Testis (tissue), 3 donors: ENCODE results near the gene ADD3. TPM values are rescaled to one million over a fixed set of nuclear protein-coding genes. Genes with fewer than 3 reads are reported as not detected.

Experiments
- DNase-seq: peaks from one replicate; pipeline ENCODE4 v3.0.0-alpha.2; 2019
- H3K27ac ChIP-seq, 2 donors: fragments of 200-600 bp; sonication (generic); one replicate each; pipeline ENCODE4 v1.5.1; 2019
- H3K27me3 ChIP-seq: fragments of 200-600 bp; sonication (generic); one replicate; pipeline ENCODE4 v1.5.1; 2019
- H3K36me3 ChIP-seq: fragments of 200-600 bp; sonication (generic); one replicate; pipeline ENCODE4 v1.5.1; 2017; ENCODE audit warnings: low read depth; ENCODE audit errors: missing control alignments
- H3K4me1 ChIP-seq: fragments of 200-600 bp; sonication (generic); one replicate; pipeline ENCODE4 v1.5.1; 2019
- H3K4me3 ChIP-seq, 2 donors: fragments of 200-600 bp; sonication (generic); one replicate each; pipeline ENCODE4 v1.5.1; 2017 to 2019
- H3K9me3 ChIP-seq: fragments of 200-600 bp; sonication (generic); one replicate; pipeline ENCODE4 v1.5.1; 2017
- CTCF ChIP-seq, 3 experiments: fragments of 450-650 bp in 2 of 3; fragments of 200-600 bp in 1 of 3; sonication (generic) in 1 of 3; IDR thresholded peaks; one replicate each; pipeline ENCODE4 v1.5.1; 2016 to 2019; ENCODE audit warnings: antibody characterized with exemption in 3 of 3, mild to moderate bottlenecking in 2 of 3, moderate library complexity in 1 of 3
- POLR2A ChIP-seq: fragments of 450-650 bp; IDR thresholded peaks from one replicate; pipeline ENCODE4 v1.6.1; 2017; ENCODE audit warnings: antibody characterized with exemption, mild to moderate bottlenecking, moderate library complexity
- WGBS, 2 donors: methylation state at CpG; one replicate each; pipeline ENCODE4 v1.1.5; 2018; 5-methylcytosine and 5-hydroxymethylcytosine counted together
- intact Hi-C: fragments of 100-400 bp; cut with DNase I; formaldehyde crosslinking; loops from one replicate; pipeline ENCODE4 v1.15.1; 2023; ENCODE audit warnings: low total_unique reads
- polyA plus RNA-seq: library from polyadenylated mRNA; stranded (reverse); fragments of 350-450 nt; fragmentation: Illumina TruSeq; extraction: RNeasy Lipid Tissue Mini Kit (QIAGEN cat#74804); gene quantifications from one replicate; pipeline ENCODE4 v1.2.3, GENCODE V29; 2014; ENCODE audit warnings: low read depth, low replicate concordance; ENCODE audit not compliant: insufficient read depth
- total RNA-seq, 2 donors: library from RNA; depleted of rRNA; stranded (reverse); fragments of >200 nt; gene quantifications; one replicate each; pipeline ENCODE4 v1.2.3, GENCODE V29; 2016

The ADD3 gene
- total and polyA plus RNA-seq, 3 donors from 2014 or later = 155 to 394 (median 240) TPM

- DNase-seq = no peak
- Histone ChIP-seq H3K4me1 (no peaks in the 10 kb centered on the region), H3K27ac (no peak overlapping the region), H3K27me3 (no peaks in the 10 kb centered on the region), H3K4me3 (no peak overlapping the region), H3K9me3 (no peaks in the 10 kb centered on the region), H3K36me3 (no peaks in the 10 kb centered on the region)
- 76 to 77% methylated on average over 6 of the region's 6 CpGs for WGBS, 2 donors
- TF ChIP-seq POLR2A (no peak), CTCF (IDR thresholded peaks at IDR 0.05) (no peak)
- intact Hi-C loops = no loop called here
Observed at GRCh38 chr10:110150981-110151380, 143.2 kb downstream of the ADD3 start.

GRCh38 chr10:110151467-110151866 lies 143.7 kb downstream of the ADD3 start:
- no peaks in the 10 kb centered on the region for H3K9me3 ChIP-seq
- no peak overlapping the region for H3K27ac ChIP-seq
- no peaks in the 10 kb centered on the region for H3K27me3 ChIP-seq
- intact Hi-C loops = no loop called here
- no peak for TF ChIP-seq CTCF (IDR thresholded peaks at IDR 0.05)
- no peak for TF ChIP-seq POLR2A
- no peaks in the 10 kb centered on the region for H3K4me1 ChIP-seq
- H3K36me3 ChIP-seq = no peaks in the 10 kb centered on the region
- no peak overlapping the region for H3K4me3 ChIP-seq
- no peak for DNase-seq
- WGBS, 2 donors = 49 to 65% methylated on average over 5 to 8 of the region's 8 CpGs

- H3K4me3 ChIP-seq = no peak overlapping the region
- H3K9me3 ChIP-seq = no peaks in the 10 kb centered on the region
- no peaks in the 10 kb centered on the region for H3K4me1 ChIP-seq
- no peaks in the 10 kb centered on the region for H3K27me3 ChIP-seq
- no peak for TF ChIP-seq POLR2A
- TF ChIP-seq CTCF (IDR thresholded peaks at IDR 0.05) = no peak
- intact Hi-C loops = no loop called here
- DNase-seq = no peak
- WGBS, 2 donors = 58 to 79% methylated on average over 5 to 6 of the region's 6 CpGs
- no peak overlapping the region for H3K27ac ChIP-seq
- H3K36me3 ChIP-seq = no peaks in the 10 kb centered on the region
Observed at GRCh38 chr10:110151971-110152370, 144.2 kb downstream of the ADD3 start.

- H3K36me3 ChIP-seq = no peaks in the 10 kb centered on the region
- no peaks in the 10 kb centered on the region for H3K4me1 ChIP-seq
- no peak overlapping the region for H3K27ac ChIP-seq
- no peak for DNase-seq
- TF ChIP-seq POLR2A = no peak
- TF ChIP-seq CTCF (IDR thresholded peaks at IDR 0.05) = no peak
- intact Hi-C loops = no loop called here
- no peak overlapping the region for H3K4me3 ChIP-seq
- H3K9me3 ChIP-seq = no peaks in the 10 kb centered on the region
- no peaks in the 10 kb centered on the region for H3K27me3 ChIP-seq
- WGBS, 2 donors = 73 to 86% methylated on average over 7 of the region's 7 CpGs
Observed at GRCh38 chr10:110153396-110153795, 145.6 kb downstream of the ADD3 start.

- intact Hi-C loops = no loop called here
- no peaks in the 10 kb centered on the region for H3K36me3 ChIP-seq
- H3K27ac ChIP-seq = no peak overlapping the region
- DNase-seq = peak; percentile 4
- no peak overlapping the region for H3K4me3 ChIP-seq
- H3K27me3 ChIP-seq = no peaks in the 10 kb centered on the region
- no peaks in the 10 kb centered on the region for H3K4me1 ChIP-seq
- WGBS, 2 donors = 93 to 95% methylated on average over 8 of the region's 8 CpGs
- no peaks in the 10 kb centered on the region for H3K9me3 ChIP-seq
- TF ChIP-seq CTCF (IDR thresholded peaks at IDR 0.05) (no peak), POLR2A (no peak)
Observed at GRCh38 chr10:110156046-110156445, 148.3 kb downstream of the ADD3 start.
